Left ventricle myocardium inferior (tissue), 1 donor: Measurements from ENCODE around the gene BMPER. TPM values are rescaled to one million over a fixed set of nuclear protein-coding genes. Genes with fewer than 3 reads are reported as not detected.

ENCODE experiments used
- DNase-seq: peaks from one replicate; pipeline ENCODE4 v3.0.0-alpha.2; 2020
- H3K27ac ChIP-seq: fragments of 200-600 bp; replicated peaks from 2 replicates; pipeline ENCODE4 v1.8.0; 2021
- H3K27me3 ChIP-seq: fragments of 200-600 bp; 2 replicates; pipeline ENCODE4 v1.8.0; 2021; ENCODE audit warnings: low read depth
- H3K36me3 ChIP-seq: fragments of 200-600 bp; 2 replicates; pipeline ENCODE4 v1.8.0; 2021
- H3K4me1 ChIP-seq: fragments of 200-600 bp; 2 replicates; pipeline ENCODE4 v1.8.0; 2021
- H3K4me3 ChIP-seq: fragments of 200-600 bp; 2 replicates; pipeline ENCODE4 v1.8.0; 2021; ENCODE audit warnings: mild to moderate bottlenecking, moderate library complexity
- H3K9me3 ChIP-seq: fragments of 200-600 bp; replicated peaks from 2 replicates; pipeline ENCODE4 v1.8.0; 2021
- intact Hi-C: fragments of 100-400 bp; cut with micrococcal nuclease; formaldehyde crosslinking; loops from one replicate; pipeline ENCODE4 v1.11.0; 2022
- total RNA-seq: library from RNA; stranded (reverse); fragmentation: NEBNext Ultra II Directional; extraction: Animal tissue kit (Norgen Biotek cat#: 25700); gene quantifications from one replicate; pipeline ENCODE4 v1.2.1, GENCODE V29; 2021
- TF ChIP-seq, protein P1 (sequence below): fragments of 200-600 bp; IDR thresholded peaks from 2 replicates; pipeline ENCODE4 v1.8.0; 2021; ENCODE audit warnings: antibody characterized with exemption, mild to moderate bottlenecking, borderline replicate concordance
- donor health status: DM: no; HTN: yes; CAD: no; lungs with severe emphysema.

The BMPER gene
- total RNA-seq, 1 donor from 2014 or later = 2.9 TPM

DNA sequence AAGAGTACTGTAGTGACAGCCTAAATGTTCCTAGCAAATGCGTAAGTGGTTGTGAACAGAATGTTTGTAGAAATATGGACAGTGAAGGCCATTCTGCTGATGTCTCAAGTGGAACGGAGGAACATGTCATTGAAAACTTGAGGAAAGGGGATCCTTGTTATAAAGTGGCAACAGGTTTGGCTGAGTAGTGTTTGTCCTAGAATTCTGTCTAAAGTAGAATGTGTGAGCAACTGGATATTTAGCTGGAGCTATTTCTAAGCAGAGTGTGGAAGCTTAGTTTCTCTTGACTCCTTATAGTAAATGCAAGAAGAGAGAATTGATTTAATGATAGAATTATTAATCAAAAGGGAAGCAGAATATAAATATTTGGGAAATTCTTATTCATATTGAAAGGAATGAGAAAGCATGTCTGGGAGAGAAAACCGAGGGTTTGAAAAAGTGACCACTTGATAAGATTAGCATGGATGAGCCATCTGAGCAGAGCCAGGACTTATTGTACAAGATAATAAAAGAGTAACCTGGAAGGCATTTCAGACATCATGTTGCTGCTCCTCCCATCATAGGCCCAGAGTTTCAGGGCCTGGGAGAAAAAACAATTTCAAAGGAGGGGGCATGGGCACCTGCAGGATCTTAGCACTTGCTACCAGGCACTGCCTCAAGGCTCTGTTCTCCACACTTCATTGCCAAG, 276.1 kb downstream of the BMPER start:
- Histone ChIP-seq H3K27ac (no peak overlapping the region), H3K36me3 (no peaks in the 10 kb centered on the region), H3K4me1 (no peaks in the 10 kb centered on the region), H3K4me3 (no peak overlapping the region), H3K9me3 (no peaks in the 10 kb centered on the region), H3K27me3 (no peaks in the 10 kb centered on the region)
- no peak for DNase-seq
- intact Hi-C loops = no loop called here
- TF ChIP-seq, protein P1, sequence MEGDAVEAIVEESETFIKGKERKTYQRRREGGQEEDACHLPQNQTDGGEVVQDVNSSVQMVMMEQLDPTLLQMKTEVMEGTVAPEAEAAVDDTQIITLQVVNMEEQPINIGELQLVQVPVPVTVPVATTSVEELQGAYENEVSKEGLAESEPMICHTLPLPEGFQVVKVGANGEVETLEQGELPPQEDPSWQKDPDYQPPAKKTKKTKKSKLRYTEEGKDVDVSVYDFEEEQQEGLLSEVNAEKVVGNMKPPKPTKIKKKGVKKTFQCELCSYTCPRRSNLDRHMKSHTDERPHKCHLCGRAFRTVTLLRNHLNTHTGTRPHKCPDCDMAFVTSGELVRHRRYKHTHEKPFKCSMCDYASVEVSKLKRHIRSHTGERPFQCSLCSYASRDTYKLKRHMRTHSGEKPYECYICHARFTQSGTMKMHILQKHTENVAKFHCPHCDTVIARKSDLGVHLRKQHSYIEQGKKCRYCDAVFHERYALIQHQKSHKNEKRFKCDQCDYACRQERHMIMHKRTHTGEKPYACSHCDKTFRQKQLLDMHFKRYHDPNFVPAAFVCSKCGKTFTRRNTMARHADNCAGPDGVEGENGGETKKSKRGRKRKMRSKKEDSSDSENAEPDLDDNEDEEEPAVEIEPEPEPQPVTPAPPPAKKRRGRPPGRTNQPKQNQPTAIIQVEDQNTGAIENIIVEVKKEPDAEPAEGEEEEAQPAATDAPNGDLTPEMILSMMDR = no peak

DNA sequence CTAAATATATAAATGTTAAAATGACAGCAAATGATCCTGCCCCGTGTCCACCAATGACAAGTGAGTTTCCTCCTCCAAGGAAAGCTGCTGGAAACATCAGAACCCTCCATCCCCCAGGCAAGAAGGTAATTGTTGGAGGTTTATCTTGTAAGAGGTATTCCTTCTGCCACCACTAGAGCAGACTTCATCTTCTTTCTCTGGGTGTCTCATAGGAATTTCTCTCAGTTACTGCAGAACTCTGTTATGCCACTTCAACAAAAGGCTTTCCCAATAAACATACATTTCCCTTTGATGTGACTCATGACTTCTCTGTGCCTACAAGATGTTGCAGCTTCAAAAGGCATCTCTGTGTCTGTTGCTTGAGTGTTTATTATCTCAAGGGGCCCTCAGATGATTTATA, 279.1 kb downstream of the BMPER start:
- H3K27ac ChIP-seq = no peak overlapping the region
- no peak for DNase-seq
- no peak overlapping the region for H3K4me3 ChIP-seq
- no peaks in the 10 kb centered on the region for H3K4me1 ChIP-seq
- no peaks in the 10 kb centered on the region for H3K9me3 ChIP-seq
- intact Hi-C loops = no loop called here
- no peaks in the 10 kb centered on the region for H3K36me3 ChIP-seq
- TF ChIP-seq, protein P1 = no peak
- no peaks in the 10 kb centered on the region for H3K27me3 ChIP-seq

DNA sequence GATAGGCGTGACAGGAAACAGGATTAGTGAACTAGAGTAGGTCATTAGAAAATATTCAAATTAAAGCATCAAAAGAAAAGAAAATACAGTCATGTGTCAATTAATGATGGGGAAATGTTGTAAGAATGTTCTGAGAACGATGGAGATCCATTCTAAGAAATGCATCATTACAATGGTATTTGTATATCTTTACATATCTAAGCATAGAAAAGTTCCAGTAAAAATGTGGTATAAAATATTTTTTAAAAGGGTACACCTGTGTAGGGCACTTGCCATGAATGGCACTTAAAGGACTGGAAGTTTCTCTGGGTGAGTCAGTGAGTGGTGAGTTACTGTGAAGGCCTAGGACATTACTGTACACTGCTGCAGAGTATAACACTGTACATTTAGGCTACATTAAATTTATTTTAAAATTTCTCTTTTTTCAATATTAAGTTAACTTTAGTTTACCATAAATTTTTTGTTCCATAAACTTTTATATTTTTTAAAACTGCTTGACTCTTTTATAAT, 282.5 kb downstream of the BMPER start:
- intact Hi-C loops = no loop called here
- Histone ChIP-seq H3K9me3 (no peaks in the 10 kb centered on the region), H3K27ac (no peak overlapping the region), H3K4me1 (peaks cover 3% of the 10 kb centered on the region), H3K4me3 (no peak overlapping the region), H3K27me3 (no peaks in the 10 kb centered on the region), H3K36me3 (no peaks in the 10 kb centered on the region)
- DNase-seq = no peak
- TF ChIP-seq, protein P1 = no peak

DNA sequence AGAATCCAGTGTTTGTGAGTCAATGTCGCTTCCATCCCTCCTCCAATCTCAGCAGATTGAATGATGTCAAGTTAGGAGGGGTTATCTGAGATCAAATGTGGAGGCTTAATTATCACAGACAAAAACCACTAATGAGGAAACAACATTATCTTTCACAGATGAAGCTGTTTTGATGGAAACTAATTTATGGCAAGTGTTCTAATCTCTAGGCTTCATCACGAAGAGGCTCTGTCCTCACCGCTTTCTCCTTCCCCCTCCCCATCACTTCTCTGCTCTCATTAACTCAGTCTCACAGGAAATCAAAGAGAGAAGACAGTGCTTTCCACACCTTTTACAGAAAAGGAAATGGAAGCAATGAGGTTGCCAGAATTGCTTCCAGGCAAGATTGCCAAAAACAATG, 283.7 kb downstream of the BMPER start:
- Histone ChIP-seq H3K4me3 (no peak overlapping the region), H3K36me3 (no peaks in the 10 kb centered on the region), H3K27ac (no peak overlapping the region), H3K27me3 (no peaks in the 10 kb centered on the region), H3K9me3 (no peaks in the 10 kb centered on the region), H3K4me1 (peaks cover 3% of the 10 kb centered on the region)
- DNase-seq = no peak
- TF ChIP-seq, protein P1 = no peak
- intact Hi-C loops = no loop called here

DNA sequence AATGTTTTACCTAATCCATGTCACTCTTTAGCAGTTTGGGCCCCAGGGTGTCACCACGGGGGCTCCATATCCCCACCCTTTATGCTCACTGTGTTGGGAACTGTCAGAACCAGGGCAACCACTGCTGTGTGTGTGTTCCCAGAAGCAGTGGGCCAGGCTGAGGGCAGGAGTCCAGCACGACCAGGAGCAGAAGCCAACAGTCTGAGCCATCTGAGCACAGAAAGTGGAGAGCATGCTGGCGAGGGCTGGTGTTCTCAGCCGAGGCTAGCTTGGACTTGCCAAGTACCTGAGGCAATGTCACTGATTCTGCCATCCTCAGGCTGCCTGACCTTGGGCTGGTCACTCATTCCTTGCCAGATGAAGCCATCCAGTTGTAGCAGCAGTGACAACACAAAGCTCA, 285.0 kb downstream of the BMPER start:
- Histone ChIP-seq H3K4me1 (peaks cover 3% of the 10 kb centered on the region), H3K9me3 (no peaks in the 10 kb centered on the region), H3K4me3 (no peak overlapping the region), H3K27me3 (no peaks in the 10 kb centered on the region), H3K27ac (no peak overlapping the region), H3K36me3 (no peaks in the 10 kb centered on the region)
- DNase-seq = peak; percentile 58
- intact Hi-C loops = no loop called here
- TF ChIP-seq, protein P1 = no peak
